Loucy (cell line): ENCODE data around the gene ROBO4.

ENCODE experiments used
- H2AFZ ChIP-seq: fragments of 200-600 bp; sonication (generic); 2 replicates; pipeline ENCODE4 v1.6.0; 2016; ENCODE audit warnings: antibody characterized with exemption, mild to moderate bottlenecking, low read length, moderate library complexity
- H3F3A ChIP-seq: fragments of 200-600 bp; 2 replicates; pipeline ENCODE4 v1.6.0; 2016; ENCODE audit warnings: antibody characterized with exemption, low read depth, mild to moderate bottlenecking
- H3K27me3 ChIP-seq: fragments of 200-600 bp; sonication (generic); 2 replicates; pipeline ENCODE4 v1.6.1; 2014; ENCODE audit warnings: low read length, mild to moderate bottlenecking; ENCODE audit not compliant: insufficient read depth, poor library complexity, severe bottlenecking
- H3K36me3 ChIP-seq: fragments of 200-600 bp; sonication (generic); 2 replicates; pipeline ENCODE4 v1.6.1; 2016; ENCODE audit warnings: low read length; ENCODE audit not compliant: insufficient read depth
- H3K4me1 ChIP-seq: fragments of 200-600 bp; sonication (generic); 2 replicates; pipeline ENCODE4 v1.5.1; 2014; ENCODE audit warnings: low read length, mild to moderate bottlenecking; ENCODE audit not compliant: insufficient read depth, poor library complexity, severe bottlenecking
- H3K4me2 ChIP-seq: fragments of 200-600 bp; sonication (generic); 2 replicates; pipeline ENCODE4 v1.6.0; 2014; ENCODE audit warnings: antibody characterized with exemption, low read length, low read depth, mild to moderate bottlenecking; ENCODE audit not compliant: poor library complexity, severe bottlenecking
- H3K4me3 ChIP-seq: fragments of 200-600 bp; sonication (generic); 2 replicates; pipeline ENCODE4 v1.5.1; 2014; ENCODE audit warnings: low read length, mild to moderate bottlenecking, mixed read lengths; ENCODE audit not compliant: poor library complexity, severe bottlenecking
- H3K79me2 ChIP-seq: fragments of 200-600 bp; sonication (generic); 2 replicates; pipeline ENCODE4 v1.6.1; 2014; ENCODE audit warnings: low read length; ENCODE audit not compliant: insufficient read depth
- H3K9ac ChIP-seq: fragments of 200-600 bp; sonication (generic); 2 replicates; pipeline ENCODE4 v1.6.0; 2014; ENCODE audit warnings: mild to moderate bottlenecking, low read depth, low read length, moderate library complexity; ENCODE audit not compliant: poor library complexity, severe bottlenecking
- H3K9me2 ChIP-seq: fragments of 200-600 bp; sonication (generic); replicated peaks from 2 replicates; pipeline ENCODE4 v1.6.1; 2016; ENCODE audit warnings: low read depth, low read length, mixed read lengths
- H3K9me3 ChIP-seq: fragments of 200-600 bp; sonication (generic); 2 replicates; pipeline ENCODE4 v1.6.1; 2014; ENCODE audit warnings: mild to moderate bottlenecking, antibody characterized with exemption, low read length, low read depth; ENCODE audit not compliant: insufficient read depth
- H4K20me1 ChIP-seq: fragments of 200-600 bp; sonication (generic); 2 replicates; pipeline ENCODE4 v1.6.0; 2014; ENCODE audit warnings: antibody characterized with exemption, low read length, mild to moderate bottlenecking; ENCODE audit not compliant: insufficient read depth, poor library complexity, severe bottlenecking
- CTCF ChIP-seq: fragments of 200-600 bp; sonication (generic); conservative IDR thresholded peaks from 2 replicates; pipeline ENCODE4 v1.5.1; 2014; ENCODE audit warnings: mild to moderate bottlenecking, antibody characterized with exemption, low read length
- EZH2phosphoT487 ChIP-seq: fragments of 200-600 bp; IDR thresholded peaks from 2 replicates; pipeline ENCODE4 v1.6.1; 2018; ENCODE audit warnings: antibody characterized with exemption, mild to moderate bottlenecking, moderate library complexity, borderline replicate concordance

Gene ROBO4

DNA sequence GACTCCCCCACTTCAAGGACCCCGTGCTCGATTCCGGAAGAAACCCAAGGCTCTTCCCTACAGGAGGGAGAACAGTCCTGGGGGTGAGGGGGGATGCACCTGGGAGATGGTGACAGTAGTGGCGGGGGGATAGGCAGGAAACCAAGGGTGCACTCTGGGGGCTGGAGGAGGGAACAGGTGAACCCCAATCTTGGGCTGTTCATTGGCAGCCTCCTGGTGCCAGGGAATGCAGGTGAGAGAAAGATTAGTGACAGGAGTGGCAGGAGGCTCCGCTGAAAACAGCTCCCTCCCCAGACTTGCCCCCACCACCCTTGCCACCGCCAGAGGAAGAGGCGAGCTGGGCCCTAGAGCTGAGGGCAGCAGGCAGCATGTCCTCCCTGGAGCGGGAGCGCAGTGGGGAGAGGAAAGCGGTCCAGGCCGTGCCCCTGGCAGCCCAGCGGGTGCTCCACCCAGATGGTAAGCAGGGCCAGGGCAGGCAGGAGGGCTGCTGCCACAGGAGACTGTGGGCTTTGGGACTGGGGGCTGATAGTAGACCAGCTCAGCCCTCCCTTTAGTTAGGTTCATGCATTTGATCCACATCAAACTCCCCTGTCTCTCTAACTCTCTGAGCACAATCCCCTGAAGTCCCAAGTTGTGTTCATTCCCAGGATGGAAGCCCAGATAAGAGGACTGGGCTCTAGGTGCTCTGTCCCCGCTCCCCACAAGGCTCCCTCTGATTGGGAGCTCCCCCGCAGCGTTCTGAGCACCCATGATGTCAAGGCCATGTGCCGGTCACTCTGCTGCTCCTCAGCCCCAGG lies 18.0 kb downstream of the ROBO4 start:
- no peaks in the 10 kb centered on the region for H3K27me3 ChIP-seq
- no peaks in the 10 kb centered on the region for H4K20me1 ChIP-seq
- H3K4me1 ChIP-seq = peaks cover 15% of the 10 kb centered on the region
- no peak overlapping the region for H2AFZ ChIP-seq
- H3K4me3 ChIP-seq = no peak overlapping the region
- TF ChIP-seq EZH2phosphoT487 (no peak), CTCF (no peak)
- H3K79me2 ChIP-seq = no peaks in the 10 kb centered on the region
- no peaks in the 10 kb centered on the region for H3F3A ChIP-seq
- no peaks in the 10 kb centered on the region for H3K9me3 ChIP-seq
- H3K36me3 ChIP-seq = no peaks in the 10 kb centered on the region
- H3K4me2 ChIP-seq = peak overlapping the region; percentile 13
- H3K9ac ChIP-seq = no peak overlapping the region
- no peaks in the 10 kb centered on the region for H3K9me2 ChIP-seq

GRCh38 chr11:124878759-124879492 lies 18.7 kb downstream of the ROBO4 start:
- TF ChIP-seq EZH2phosphoT487 = no peak
- TF ChIP-seq CTCF = no peak
- no peak overlapping the region for H3K9ac ChIP-seq
- no peaks in the 10 kb centered on the region for H3K27me3 ChIP-seq
- no peaks in the 10 kb centered on the region for H3K9me2 ChIP-seq
- H3K79me2 ChIP-seq = no peaks in the 10 kb centered on the region
- peaks cover 15% of the 10 kb centered on the region for H3K4me1 ChIP-seq
- no peak overlapping the region for H3K4me3 ChIP-seq
- no peak overlapping the region for H2AFZ ChIP-seq
- no peak overlapping the region for H3K4me2 ChIP-seq
- no peaks in the 10 kb centered on the region for H3K9me3 ChIP-seq
- H3F3A ChIP-seq = no peaks in the 10 kb centered on the region
- no peaks in the 10 kb centered on the region for H4K20me1 ChIP-seq
- no peaks in the 10 kb centered on the region for H3K36me3 ChIP-seq

- Histone ChIP-seq H3K79me2 (no peaks in the 10 kb centered on the region), H3F3A (no peaks in the 10 kb centered on the region), H3K36me3 (no peaks in the 10 kb centered on the region), H2AFZ (no peak overlapping the region), H3K9me2 (no peaks in the 10 kb centered on the region), H4K20me1 (no peaks in the 10 kb centered on the region), H3K9ac (no peak overlapping the region), H3K4me2 (peak overlapping the region; percentile 85), H3K4me3 (no peak overlapping the region), H3K9me3 (no peaks in the 10 kb centered on the region), H3K4me1 (peaks cover 15% of the 10 kb centered on the region), H3K27me3 (no peaks in the 10 kb centered on the region)
- TF ChIP-seq EZH2phosphoT487 = no peak
- no peak for TF ChIP-seq CTCF
Measured at GRCh38 chr11:124877910-124878758, 19.5 kb downstream of the ROBO4 start.
